ENCODE measurements around the gene CD22. TPM values are rescaled to one million over a fixed set of nuclear protein-coding genes. Genes with fewer than 3 reads are reported as not detected.
"Not testable (repeated sequence)": the region's sequence is repeated elsewhere in the genome, so short reads cannot be mapped to it uniquely, and the experiment has no call there.

Gene CD22
- polyA plus RNA-seq, 3 donors from 2014 or later = 0.93 to 2.2 TPM; not detected in 1

GRCh38 chr19:35373492-35373891 is 44.5 kb downstream of the CD22 start:
- no peaks in the 10 kb centered on the region for H3K4me1 Mint-ChIP-seq
- no peaks in the 10 kb centered on the region for H3K9me3 Mint-ChIP-seq
- no peak overlapping the region for H3K4me3 Mint-ChIP-seq
- H3K27me3 Mint-ChIP-seq (ENCODE audit: low read depth in 3 of 3) = peaks cover 0 to 3% (median 3%) of the 10 kb centered on the region in 3 donors
- DNase-seq = no peak
- no peaks in the 10 kb centered on the region for H3K36me3 Mint-ChIP-seq
- no peak overlapping the region for H3K27ac Mint-ChIP-seq

GRCh38 chr19:35374031-35374430 is 45.0 kb downstream of the CD22 start:
- DNase-seq; H3K9me3 Mint-ChIP-seq; H3K27me3 Mint-ChIP-seq (ENCODE audit: low read depth in 3 of 3); H3K4me3 Mint-ChIP-seq; H3K27ac Mint-ChIP-seq; H3K4me1 Mint-ChIP-seq; H3K36me3 Mint-ChIP-seq: not testable (repeated sequence)

GRCh38 chr19:35375505-35376307 is 46.7 kb downstream of the CD22 start:
- Mint-ChIP-seq H3K4me3 (no peak overlapping the region), H3K27ac (no peak overlapping the region), H3K4me1 (no peaks in the 10 kb centered on the region)

GRCh38 chr19:35377656-35378055 is 48.7 kb downstream of the CD22 start:
- H3K36me3 Mint-ChIP-seq = peaks cover 0 to 3% (median 0%) of the 10 kb centered on the region in 3 donors
- no peak overlapping the region for H3K27ac Mint-ChIP-seq
- H3K4me1 Mint-ChIP-seq = no peaks in the 10 kb centered on the region
- H3K4me3 Mint-ChIP-seq = no peak overlapping the region
- no peaks in the 10 kb centered on the region for H3K9me3 Mint-ChIP-seq
- H3K27me3 Mint-ChIP-seq (ENCODE audit: low read depth in 3 of 3) = peaks cover 5 to 7% (median 6%) of the 10 kb centered on the region in 3 donors
- no peak for DNase-seq

More at GRCh38 chr19:35375505-35376307, 46.7 kb downstream of the CD22 start:
- DNase-seq = no peak
- H3K27me3 Mint-ChIP-seq (ENCODE audit: low read depth in 3 of 3) = peaks cover 0 to 3% (median 0%) of the 10 kb centered on the region in 3 donors
- H3K36me3 Mint-ChIP-seq = peaks cover 0 to 3% (median 0%) of the 10 kb centered on the region in 3 donors
- no peaks in the 10 kb centered on the region for H3K9me3 Mint-ChIP-seq

- no peaks in the 10 kb centered on the region for H3K9me3 Mint-ChIP-seq
- peaks cover 6 to 7% (median 6%) of the 10 kb centered on the region in 3 donors for H3K27me3 Mint-ChIP-seq (ENCODE audit: low read depth in 3 of 3)
- peaks cover 0 to 3% (median 0%) of the 10 kb centered on the region in 3 donors for H3K36me3 Mint-ChIP-seq
- H3K27ac Mint-ChIP-seq = no peak overlapping the region
- no peak overlapping the region for H3K4me3 Mint-ChIP-seq
- DNase-seq = no peak
- no peaks in the 10 kb centered on the region for H3K4me1 Mint-ChIP-seq
These were observed 49.4 kb downstream of the CD22 start for GRCh38 chr19:35378356-35378755.

GRCh38 chr19:35379545-35379944 is 50.6 kb downstream of the CD22 start:
- not testable (repeated sequence) for H3K4me3 Mint-ChIP-seq; H3K36me3 Mint-ChIP-seq; DNase-seq; H3K27me3 Mint-ChIP-seq (ENCODE audit: low read depth in 3 of 3); H3K9me3 Mint-ChIP-seq; H3K4me1 Mint-ChIP-seq; H3K27ac Mint-ChIP-seq

GRCh38 chr19:35379992-35380391 is 51.0 kb downstream of the CD22 start:
- DNase-seq = no peak
- Mint-ChIP-seq H3K4me3 (no peak overlapping the region), H3K4me1 (no peaks in the 10 kb centered on the region), H3K27ac (no peak overlapping the region), H3K27me3 (ENCODE audit: low read depth in 3 of 3) (peaks cover 6 to 7% (median 6%) of the 10 kb centered on the region in 3 donors), H3K36me3 (peaks cover 0 to 3% (median 0%) of the 10 kb centered on the region in 3 donors), H3K9me3 (no peaks in the 10 kb centered on the region)

GRCh38 chr19:35380450-35381124 is 51.6 kb downstream of the CD22 start:
- no peaks in the 10 kb centered on the region for H3K9me3 Mint-ChIP-seq
- no peaks in the 10 kb centered on the region for H3K4me1 Mint-ChIP-seq
- H3K36me3 Mint-ChIP-seq = peaks cover 0 to 3% (median 0%) of the 10 kb centered on the region in 3 donors
- H3K4me3 Mint-ChIP-seq = no peak overlapping the region
- DNase-seq = no peak
- H3K27ac Mint-ChIP-seq = no peak overlapping the region
- peaks cover 6 to 7% (median 6%) of the 10 kb centered on the region in 3 donors for H3K27me3 Mint-ChIP-seq (ENCODE audit: low read depth in 3 of 3)

GRCh38 chr19:35381318-35381717 is 52.3 kb downstream of the CD22 start:
- no peak for DNase-seq
- Mint-ChIP-seq H3K4me3 (no peak overlapping the region), H3K27ac (peak overlapping the region in 1 of 6 donors; percentile 12), H3K9me3 (peaks cover 0 to 2% (median under 1%) of the 10 kb centered on the region in 6 donors), H3K36me3 (peaks cover 0 to 3% (median 0%) of the 10 kb centered on the region in 3 donors), H3K4me1 (no peaks in the 10 kb centered on the region), H3K27me3 (ENCODE audit: low read depth in 3 of 3) (peaks cover 6 to 7% (median 6%) of the 10 kb centered on the region in 3 donors)

GRCh38 chr19:35381926-35382325 is 52.9 kb downstream of the CD22 start:
- no peak for DNase-seq
- Mint-ChIP-seq H3K27ac (no peak overlapping the region), H3K4me3 (no peak overlapping the region), H3K4me1 (no peaks in the 10 kb centered on the region), H3K27me3 (ENCODE audit: low read depth in 3 of 3) (peaks cover 6 to 7% (median 6%) of the 10 kb centered on the region in 3 donors), H3K9me3 (peaks cover 0 to 5% (median 3%) of the 10 kb centered on the region in 6 donors), H3K36me3 (peaks cover 0 to 7% (median 0%) of the 10 kb centered on the region in 3 donors)

- H3K9me3 Mint-ChIP-seq = peaks cover 0 to 5% (median 3%) of the 10 kb centered on the region in 6 donors
- no peak overlapping the region for H3K4me3 Mint-ChIP-seq
- peaks cover 0 to 7% (median 0%) of the 10 kb centered on the region in 3 donors for H3K36me3 Mint-ChIP-seq
- H3K4me1 Mint-ChIP-seq = no peaks in the 10 kb centered on the region
- DNase-seq = no peak
- peaks cover 4 to 6% (median 6%) of the 10 kb centered on the region in 3 donors for H3K27me3 Mint-ChIP-seq (ENCODE audit: low read depth in 3 of 3)
- peak overlapping the region in 1 of 6 donors; percentile 46 for H3K27ac Mint-ChIP-seq
These were observed 54.5 kb downstream of the CD22 start for GRCh38 chr19:35383536-35383935.

- H3K4me1 Mint-ChIP-seq = no peaks in the 10 kb centered on the region
- peaks cover 0 to 5% (median 3%) of the 10 kb centered on the region in 6 donors for H3K9me3 Mint-ChIP-seq
- H3K36me3 Mint-ChIP-seq = peaks cover 0 to 4% (median 0%) of the 10 kb centered on the region in 3 donors
- H3K27ac Mint-ChIP-seq = no peak overlapping the region
- DNase-seq = no peak
- H3K4me3 Mint-ChIP-seq = no peak overlapping the region
- H3K27me3 Mint-ChIP-seq (ENCODE audit: low read depth in 3 of 3) = peaks cover 0 to 4% (median 3%) of the 10 kb centered on the region in 3 donors
These were observed 59.5 kb downstream of the CD22 start for GRCh38 chr19:35388277-35389054.

GRCh38 chr19:35389192-35389861 is 60.3 kb downstream of the CD22 start:
- no peak for DNase-seq
- H3K27ac Mint-ChIP-seq = no peak overlapping the region
- peaks cover 0 to 5% (median 3%) of the 10 kb centered on the region in 6 donors for H3K9me3 Mint-ChIP-seq
- no peaks in the 10 kb centered on the region for H3K4me1 Mint-ChIP-seq
- no peak overlapping the region for H3K4me3 Mint-ChIP-seq
- peaks cover 0 to 4% (median 3%) of the 10 kb centered on the region in 3 donors for H3K27me3 Mint-ChIP-seq (ENCODE audit: low read depth in 3 of 3)
- peaks cover 0 to 4% (median 0%) of the 10 kb centered on the region in 3 donors for H3K36me3 Mint-ChIP-seq

Data from immature natural killer cell (primary cell).